Measurements from ENCODE around the gene HIVEP2.
A peak's percentile ranks its signal among the peaks of the same experiment; 100 is the strongest.

HIVEP2 gene

GRCh38 chr6:142738731-142739130 is 206.2 kb downstream of the HIVEP2 start:
- Histone ChIP-seq H3K36me3 (ENCODE audit: control insufficient read depth, insufficient read depth, low read length, severe bottlenecking) (no peaks in the 10 kb centered on the region), H3K4me1 (ENCODE audit: control insufficient read depth, insufficient read depth, low read length) (peaks cover 29% of the 10 kb centered on the region), H3K9ac (ENCODE audit: low read length) (no peak overlapping the region), H3K27me3 (replicated peaks; ENCODE audit: control insufficient read depth, insufficient read depth, low read length) (no peaks in the 10 kb centered on the region), H3K9me3 (ENCODE audit: control insufficient read depth, low read length) (no peaks in the 10 kb centered on the region), H3K4me3 (ENCODE audit: low read length) (no peak overlapping the region)
- no peak for DNase-seq (ENCODE audit: low read depth)

- H3K9ac ChIP-seq (ENCODE audit: low read length) = no peak overlapping the region
- no peaks in the 10 kb centered on the region for H3K36me3 ChIP-seq (ENCODE audit: control insufficient read depth, insufficient read depth, low read length, severe bottlenecking)
- no peaks in the 10 kb centered on the region for H3K27me3 ChIP-seq (replicated peaks; ENCODE audit: control insufficient read depth, insufficient read depth, low read length)
- peaks cover 29% of the 10 kb centered on the region for H3K4me1 ChIP-seq (ENCODE audit: control insufficient read depth, insufficient read depth, low read length)
- DNase-seq (ENCODE audit: low read depth) = no peak
- peaks cover 2% of the 10 kb centered on the region for H3K9me3 ChIP-seq (ENCODE audit: control insufficient read depth, low read length)
- no peak overlapping the region for H3K4me3 ChIP-seq (ENCODE audit: low read length)
These were observed 207.0 kb downstream of the HIVEP2 start for GRCh38 chr6:142738035-142738396.

- DNase-seq (ENCODE audit: low read depth) = peak; percentile 78
- Histone ChIP-seq H3K27me3 (replicated peaks; ENCODE audit: control insufficient read depth, insufficient read depth, low read length) (no peaks in the 10 kb centered on the region), H3K4me1 (ENCODE audit: control insufficient read depth, insufficient read depth, low read length) (peaks cover 29% of the 10 kb centered on the region), H3K36me3 (ENCODE audit: control insufficient read depth, insufficient read depth, low read length, severe bottlenecking) (no peaks in the 10 kb centered on the region), H3K4me3 (ENCODE audit: low read length) (no peak overlapping the region), H3K9me3 (ENCODE audit: control insufficient read depth, low read length) (peaks cover 4% of the 10 kb centered on the region), H3K9ac (ENCODE audit: low read length) (no peak overlapping the region)
These were observed 207.5 kb downstream of the HIVEP2 start for GRCh38 chr6:142737368-142738034.

- Histone ChIP-seq H3K4me1 (ENCODE audit: control insufficient read depth, insufficient read depth, low read length) (peaks cover 29% of the 10 kb centered on the region), H3K4me3 (ENCODE audit: low read length) (no peak overlapping the region), H3K9ac (ENCODE audit: low read length) (no peak overlapping the region), H3K36me3 (ENCODE audit: control insufficient read depth, insufficient read depth, low read length, severe bottlenecking) (no peaks in the 10 kb centered on the region), H3K9me3 (ENCODE audit: control insufficient read depth, low read length) (peaks cover 4% of the 10 kb centered on the region), H3K27me3 (replicated peaks; ENCODE audit: control insufficient read depth, insufficient read depth, low read length) (no peaks in the 10 kb centered on the region)
- peak; percentile 32 for DNase-seq (ENCODE audit: low read depth)
These were observed 209.8 kb downstream of the HIVEP2 start for GRCh38 chr6:142735204-142735603.

GRCh38 chr6:142732790-142733189 is 212.2 kb downstream of the HIVEP2 start:
- H3K4me1 ChIP-seq (ENCODE audit: control insufficient read depth, insufficient read depth, low read length) = peaks cover 30% of the 10 kb centered on the region
- H3K4me3 ChIP-seq (ENCODE audit: low read length) = no peak overlapping the region
- no peak for DNase-seq (ENCODE audit: low read depth)
- H3K9me3 ChIP-seq (ENCODE audit: control insufficient read depth, low read length) = peaks cover 4% of the 10 kb centered on the region
- no peaks in the 10 kb centered on the region for H3K36me3 ChIP-seq (ENCODE audit: control insufficient read depth, insufficient read depth, low read length, severe bottlenecking)
- H3K27me3 ChIP-seq (replicated peaks; ENCODE audit: control insufficient read depth, insufficient read depth, low read length) = no peaks in the 10 kb centered on the region
- H3K9ac ChIP-seq (ENCODE audit: low read length) = no peak overlapping the region

GRCh38 chr6:142731611-142732010 is 213.4 kb downstream of the HIVEP2 start:
- Histone ChIP-seq H3K4me1 (ENCODE audit: control insufficient read depth, insufficient read depth, low read length) (peaks cover 18% of the 10 kb centered on the region), H3K36me3 (ENCODE audit: control insufficient read depth, insufficient read depth, low read length, severe bottlenecking) (no peaks in the 10 kb centered on the region), H3K9ac (ENCODE audit: low read length) (no peak overlapping the region), H3K4me3 (ENCODE audit: low read length) (no peak overlapping the region), H3K9me3 (ENCODE audit: control insufficient read depth, low read length) (peaks cover 4% of the 10 kb centered on the region), H3K27me3 (replicated peaks; ENCODE audit: control insufficient read depth, insufficient read depth, low read length) (no peaks in the 10 kb centered on the region)
- DNase-seq (ENCODE audit: low read depth) = no peak

- H3K9me3 ChIP-seq (ENCODE audit: control insufficient read depth, low read length) = peaks cover 4% of the 10 kb centered on the region
- peaks cover 5% of the 10 kb centered on the region for H3K4me1 ChIP-seq (ENCODE audit: control insufficient read depth, insufficient read depth, low read length)
- no peak overlapping the region for H3K9ac ChIP-seq (ENCODE audit: low read length)
- no peaks in the 10 kb centered on the region for H3K27me3 ChIP-seq (replicated peaks; ENCODE audit: control insufficient read depth, insufficient read depth, low read length)
- no peaks in the 10 kb centered on the region for H3K36me3 ChIP-seq (ENCODE audit: control insufficient read depth, insufficient read depth, low read length, severe bottlenecking)
- DNase-seq (ENCODE audit: low read depth) = no peak
- H3K4me3 ChIP-seq (ENCODE audit: low read length) = no peak overlapping the region
These were observed 215.4 kb downstream of the HIVEP2 start for GRCh38 chr6:142729618-142730017.

- H3K9ac ChIP-seq (ENCODE audit: low read length) = no peak overlapping the region
- H3K4me1 ChIP-seq (ENCODE audit: control insufficient read depth, insufficient read depth, low read length) = peaks cover 5% of the 10 kb centered on the region
- peak overlapping the region; percentile 53 for H3K4me3 ChIP-seq (ENCODE audit: low read length)
- H3K9me3 ChIP-seq (ENCODE audit: control insufficient read depth, low read length) = peaks cover 4% of the 10 kb centered on the region
- peak; percentile 68 for DNase-seq (ENCODE audit: low read depth)
- H3K36me3 ChIP-seq (ENCODE audit: control insufficient read depth, insufficient read depth, low read length, severe bottlenecking) = no peaks in the 10 kb centered on the region
- H3K27me3 ChIP-seq (replicated peaks; ENCODE audit: control insufficient read depth, insufficient read depth, low read length) = no peaks in the 10 kb centered on the region
These were observed 216.0 kb downstream of the HIVEP2 start for GRCh38 chr6:142728910-142729481.

GRCh38 chr6:142728364-142728763 is 216.6 kb downstream of the HIVEP2 start:
- H3K9me3 ChIP-seq (ENCODE audit: control insufficient read depth, low read length) = peaks cover 4% of the 10 kb centered on the region
- no peaks in the 10 kb centered on the region for H3K27me3 ChIP-seq (replicated peaks; ENCODE audit: control insufficient read depth, insufficient read depth, low read length)
- no peak overlapping the region for H3K4me3 ChIP-seq (ENCODE audit: low read length)
- DNase-seq (ENCODE audit: low read depth) = peak; percentile 15
- no peaks in the 10 kb centered on the region for H3K36me3 ChIP-seq (ENCODE audit: control insufficient read depth, insufficient read depth, low read length, severe bottlenecking)
- H3K9ac ChIP-seq (ENCODE audit: low read length) = no peak overlapping the region
- H3K4me1 ChIP-seq (ENCODE audit: control insufficient read depth, insufficient read depth, low read length) = peaks cover 5% of the 10 kb centered on the region

GRCh38 chr6:142726616-142727015 is 218.4 kb downstream of the HIVEP2 start:
- no peak overlapping the region for H3K9ac ChIP-seq (ENCODE audit: low read length)
- no peaks in the 10 kb centered on the region for H3K36me3 ChIP-seq (ENCODE audit: control insufficient read depth, insufficient read depth, low read length, severe bottlenecking)
- H3K9me3 ChIP-seq (ENCODE audit: control insufficient read depth, low read length) = no peaks in the 10 kb centered on the region
- peaks cover 5% of the 10 kb centered on the region for H3K4me1 ChIP-seq (ENCODE audit: control insufficient read depth, insufficient read depth, low read length)
- H3K4me3 ChIP-seq (ENCODE audit: low read length) = no peak overlapping the region
- no peak for DNase-seq (ENCODE audit: low read depth)
- H3K27me3 ChIP-seq (replicated peaks; ENCODE audit: control insufficient read depth, insufficient read depth, low read length) = no peaks in the 10 kb centered on the region

- peaks cover 5% of the 10 kb centered on the region for H3K4me1 ChIP-seq (ENCODE audit: control insufficient read depth, insufficient read depth, low read length)
- H3K9me3 ChIP-seq (ENCODE audit: control insufficient read depth, low read length) = no peaks in the 10 kb centered on the region
- H3K36me3 ChIP-seq (ENCODE audit: control insufficient read depth, insufficient read depth, low read length, severe bottlenecking) = no peaks in the 10 kb centered on the region
- DNase-seq (ENCODE audit: low read depth) = no peak
- no peak overlapping the region for H3K9ac ChIP-seq (ENCODE audit: low read length)
- no peak overlapping the region for H3K4me3 ChIP-seq (ENCODE audit: low read length)
- H3K27me3 ChIP-seq (replicated peaks; ENCODE audit: control insufficient read depth, insufficient read depth, low read length) = no peaks in the 10 kb centered on the region
These were observed 219.8 kb downstream of the HIVEP2 start for GRCh38 chr6:142725024-142725770.
